ENCODE data around the gene PHOX2A.

DNA sequence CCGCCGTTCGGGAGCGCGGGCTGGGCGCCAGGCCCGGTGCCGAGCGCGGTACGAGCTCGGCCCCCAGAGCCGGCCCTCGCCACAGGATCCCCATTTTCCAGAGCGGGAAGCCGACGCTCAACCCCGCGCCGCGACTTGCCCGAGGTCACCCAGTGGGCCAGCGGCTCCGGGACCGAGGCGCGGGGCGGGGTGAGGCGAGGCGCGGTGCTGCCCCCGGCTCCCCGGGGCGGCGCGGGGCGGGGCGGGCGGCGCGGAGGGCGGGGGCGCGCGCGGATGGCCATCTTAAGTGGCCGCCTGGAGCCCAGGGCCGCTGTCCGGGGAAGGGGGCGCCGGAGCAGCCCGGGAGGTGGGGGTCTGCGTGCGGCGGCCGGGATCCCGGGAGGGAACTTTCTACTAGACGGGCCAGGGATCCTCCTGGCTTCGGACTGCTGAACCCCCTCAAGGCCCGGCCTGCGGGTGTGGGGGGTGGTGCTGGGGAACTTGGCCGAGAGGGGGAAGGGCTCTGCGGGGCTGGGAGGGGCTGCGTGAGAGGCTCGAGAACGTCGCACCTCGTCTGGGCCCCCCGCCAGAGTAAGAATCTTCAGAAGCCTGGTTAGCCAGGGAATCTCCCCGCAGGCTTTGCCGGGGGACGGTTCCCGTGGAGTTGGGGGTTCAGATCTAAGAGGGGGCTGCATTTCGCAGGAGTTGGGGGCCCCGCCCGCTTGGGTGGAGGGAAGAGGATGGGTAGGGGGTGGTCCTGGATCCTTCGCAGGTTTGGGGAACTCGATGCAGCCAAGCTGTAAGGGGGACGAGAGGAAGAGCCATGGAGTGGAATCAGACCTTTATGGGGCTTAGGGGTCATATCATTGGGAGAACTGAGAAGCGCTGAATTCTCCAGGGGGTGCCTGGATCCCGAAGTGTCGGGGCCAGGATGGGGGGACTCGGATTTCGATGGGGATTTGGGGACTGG lies 20.1 kb downstream of the PHOX2A start:
- TF ChIP-seq, protein P1, sequence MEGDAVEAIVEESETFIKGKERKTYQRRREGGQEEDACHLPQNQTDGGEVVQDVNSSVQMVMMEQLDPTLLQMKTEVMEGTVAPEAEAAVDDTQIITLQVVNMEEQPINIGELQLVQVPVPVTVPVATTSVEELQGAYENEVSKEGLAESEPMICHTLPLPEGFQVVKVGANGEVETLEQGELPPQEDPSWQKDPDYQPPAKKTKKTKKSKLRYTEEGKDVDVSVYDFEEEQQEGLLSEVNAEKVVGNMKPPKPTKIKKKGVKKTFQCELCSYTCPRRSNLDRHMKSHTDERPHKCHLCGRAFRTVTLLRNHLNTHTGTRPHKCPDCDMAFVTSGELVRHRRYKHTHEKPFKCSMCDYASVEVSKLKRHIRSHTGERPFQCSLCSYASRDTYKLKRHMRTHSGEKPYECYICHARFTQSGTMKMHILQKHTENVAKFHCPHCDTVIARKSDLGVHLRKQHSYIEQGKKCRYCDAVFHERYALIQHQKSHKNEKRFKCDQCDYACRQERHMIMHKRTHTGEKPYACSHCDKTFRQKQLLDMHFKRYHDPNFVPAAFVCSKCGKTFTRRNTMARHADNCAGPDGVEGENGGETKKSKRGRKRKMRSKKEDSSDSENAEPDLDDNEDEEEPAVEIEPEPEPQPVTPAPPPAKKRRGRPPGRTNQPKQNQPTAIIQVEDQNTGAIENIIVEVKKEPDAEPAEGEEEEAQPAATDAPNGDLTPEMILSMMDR (IDR thresholded peaks at IDR 0.05) = no peak
- TF ChIP-seq POLR2A (IDR thresholded peaks at IDR 0.05) = no peak

Data from Peyer's patch (tissue), 4 donors.